B cell (primary cell): ENCODE measurements around the gene SMIM41. TPM values are rescaled to one million over a fixed set of nuclear protein-coding genes. Genes with fewer than 3 reads are reported as not detected.

ENCODE experiments used
- ATAC-seq: fragments of 200-7000 bp; cut with Tn5 transposase; one replicate; pipeline ENCODE4 v1.10.0; 2021; ENCODE audit warnings: low read depth, mild to moderate bottlenecking, moderate number of reproducible peaks, moderate library complexity
- CTCF ChIA-PET: fragments of 350-600 bp; sonication (Branson Sonifier 250); formaldehyde crosslinking; loops from one replicate; lab custom pipeline; 2021; ENCODE audit warnings: antibody characterized with exemption, inconsistent platforms; lab: Charles Lee
- POLR2A ChIA-PET: fragments of 350-600 bp; sonication (Branson Sonifier 250); formaldehyde crosslinking; loops from one replicate; lab custom pipeline; 2021; ENCODE audit warnings: antibody characterized with exemption; lab: Charles Lee
- DNase-seq: peaks from one replicate; pipeline ENCODE4 v3.0.0; 2013
- H2AFZ ChIP-seq: 2 replicates; pipeline ENCODE4 v1.6.1; 2012; ENCODE audit warnings: mild to moderate bottlenecking, low read depth, low read length; ENCODE audit not compliant: insufficient read depth, poor library complexity, severe bottlenecking
- H3K27ac ChIP-seq, 2 donors: 1 replicate in 1 of 2; 2 replicates in 1 of 2; pipeline ENCODE4 v1.5.1; 2012 to 2013; ENCODE audit warnings: low read length in 2 of 2, mild to moderate bottlenecking in 2 of 2, moderate library complexity in 1 of 2
- H3K27me3 ChIP-seq, 4 experiments: fragments of 200-600 bp in 1 of 4; sonication (generic) in 1 of 4; replicated peaks in 1 of 4; 1 replicate in 2 of 4; 2 replicates in 2 of 4; pipeline versions ENCODE4 v1.6.1 to v1.7.0; 2013 to 2016; ENCODE audit warnings: low read length in 3 of 4, mild to moderate bottlenecking in 2 of 4, mixed read lengths in 1 of 4, moderate library complexity in 1 of 4; ENCODE audit not compliant: insufficient read depth in 4 of 4, control insufficient read depth in 3 of 4; ENCODE audit errors: control extremely low read depth in 1 of 4
- H3K36me3 ChIP-seq, 2 experiments: replicated peaks in 1 of 2; 1 replicate in 1 of 2; 2 replicates in 1 of 2; pipeline versions ENCODE4 v1.6.1 to v1.7.1; 2013; ENCODE audit warnings: low read length in 1 of 2; ENCODE audit not compliant: insufficient read depth in 2 of 2, control insufficient read depth in 1 of 2; ENCODE audit errors: control extremely low read depth in 1 of 2, extremely low read depth in 1 of 2
- H3K4me1 ChIP-seq, 2 donors: fragments of 200-600 bp in 1 of 2; sonication (generic) in 1 of 2; 1 replicate in 1 of 2; 2 replicates in 1 of 2; pipeline versions ENCODE4 v1.5.1 to v1.6.1; 2013 to 2017; ENCODE audit warnings: low read length in 2 of 2; ENCODE audit not compliant: control insufficient read depth in 2 of 2, insufficient read depth in 2 of 2
- H3K4me2 ChIP-seq: replicated peaks from 2 replicates; pipeline ENCODE3; 2012; ENCODE audit warnings: mild to moderate bottlenecking, low read depth, low read length; ENCODE audit not compliant: poor library complexity, severe bottlenecking
- H3K4me3 ChIP-seq, 5 experiments: fragments of 200-600 bp in 1 of 5; sonication (generic) in 1 of 5; 1 replicate in 3 of 5; 2 replicates in 2 of 5; pipeline versions ENCODE4 v1.5.1 to v1.7.0; 2011 to 2016; ENCODE audit warnings: low read length in 4 of 5, mild to moderate bottlenecking in 4 of 5, low read depth in 2 of 5, control low read depth in 1 of 5, moderate library complexity in 1 of 5; ENCODE audit not compliant: insufficient read depth in 1 of 5; ENCODE audit errors: control extremely low read depth in 1 of 5, extremely low read depth in 1 of 5
- H3K79me2 ChIP-seq: fragments of 200-600 bp; sonication (generic); one replicate; pipeline ENCODE4 v1.6.0; 2016; ENCODE audit warnings: low read length; ENCODE audit not compliant: control insufficient read depth, insufficient read depth
- H3K9ac ChIP-seq: fragments of 200-600 bp; sonication (generic); 2 replicates; pipeline ENCODE4 v1.6.1; 2017; ENCODE audit warnings: mild to moderate bottlenecking, low read length, moderate library complexity
- H3K9me3 ChIP-seq, 3 donors: one replicate each; pipeline versions ENCODE4 v1.6.1 to v1.7.1; 2013; ENCODE audit warnings: low read length in 2 of 3; ENCODE audit not compliant: control insufficient read depth in 2 of 3, insufficient read depth in 1 of 3; ENCODE audit errors: control extremely low read depth in 1 of 3
- H4K20me1 ChIP-seq: 2 replicates; pipeline ENCODE4 v1.6.0; 2012; ENCODE audit warnings: mild to moderate bottlenecking, low read length; ENCODE audit not compliant: insufficient read depth, control insufficient read depth, poor library complexity, severe bottlenecking
- H3K27ac Mint-ChIP-seq: one replicate; pipeline ENCODE4 v1.8.0; 2021; ENCODE audit warnings: mixed read lengths
- H3K27me3 Mint-ChIP-seq: one replicate; pipeline ENCODE4 v1.8.0; 2021; ENCODE audit warnings: mixed read lengths
- H3K4me1 Mint-ChIP-seq: one replicate; pipeline ENCODE4 v1.8.0; 2021; ENCODE audit warnings: mixed read lengths
- H3K4me3 Mint-ChIP-seq: one replicate; pipeline ENCODE4 v1.8.0; 2021; ENCODE audit warnings: mixed read lengths
- H3K9me3 Mint-ChIP-seq: one replicate; pipeline ENCODE4 v1.8.0; 2022; ENCODE audit warnings: mixed read lengths; ENCODE audit not compliant: insufficient read depth
- CTCF ChIP-seq: fragments of 200-600 bp; IDR thresholded peaks from one replicate; pipeline ENCODE4 v1.8.0; 2022; ENCODE audit warnings: antibody characterized with exemption, mild to moderate bottlenecking
- EZH2 ChIP-seq: IDR thresholded peaks from 2 replicates; pipeline ENCODE4 v1.6.1; 2012; ENCODE audit warnings: borderline replicate concordance, low read depth, mild to moderate bottlenecking, moderate library complexity, low read length; ENCODE audit not compliant: insufficient read depth, poor library complexity, severe bottlenecking
- WGBS: methylation state at CpG from one replicate; pipeline ENCODE4 v1.1.5; 2013; ENCODE audit warnings: missing lambda C conversion rate; ENCODE audit not compliant: insufficient coverage; 5-methylcytosine and 5-hydroxymethylcytosine counted together
- intact Hi-C: fragments of 100-400 bp; cut with micrococcal nuclease; formaldehyde crosslinking; loops from one replicate; pipeline ENCODE4 v1.10.0; 2022
- polyA plus RNA-seq: library from polyadenylated mRNA; depleted of rRNA; stranded (reverse); fragments of >200 nt; gene quantifications from 2 replicates; pipeline ENCODE4 v1.2.3, GENCODE V29; 2012
- total RNA-seq, 2 donors: library from RNA; stranded (reverse); fragments of 120-200 nt in 1 of 2; gene quantifications; 1 replicate in 1 of 2; 2 replicates in 1 of 2; pipeline versions ENCODE4 v1.2.3 to v1.2.4, GENCODE V29; 2013 to 2022

SMIM41 gene
- total and polyA plus RNA-seq, 2 donors (not counting 1 experiment from before 2014, with no cell fraction given): 0.12 TPM; not detected in 1

- peaks cover 0 to 2% (median 0%) of the 10 kb centered on the region in 4 experiments for H3K27me3 ChIP-seq
- H3K27ac ChIP-seq: peak overlapping the region; percentile 87 to 93
- Mint-ChIP-seq H3K27me3 (no peaks in the 10 kb centered on the region), H3K9me3 (no peaks in the 10 kb centered on the region), H3K4me3 (peak overlapping the region; percentile 88), H3K4me1 (peaks cover 46% of the 10 kb centered on the region), H3K27ac (peak overlapping the region; percentile 94)
- H3K9me3 ChIP-seq: no peaks in the 10 kb centered on the region
- no peak for TF ChIP-seq CTCF
- TF ChIP-seq EZH2: no peak
- DNase-seq (no peak), ATAC-seq (peak; percentile 4)
- POLR2A ChIA-PET: interaction anchor here (0.6 to 2.4 kb wide), 12 partner anchors 9 to 608 kb away, joined by 3 to 15 read pairs (median 5); partner anchors contain the start of genes ATG101, NR4A1 and TAMALIN
- H3K4me1 ChIP-seq: peaks cover 32 to 48% of the 10 kb centered on the region in 2 donors
- H3K9ac ChIP-seq: peak overlapping the region; percentile 56
- no peaks in the 10 kb centered on the region for H4K20me1 ChIP-seq
- H3K4me3 ChIP-seq: peak overlapping the region in 4 of 5 experiments; percentile 20 to 61 (median 38)
- CTCF ChIA-PET: interaction anchor here (0.7 to 32.6 kb wide), 12 partner anchors 8 to 212 kb away, joined by 3 to 1315 read pairs (median 12); partner anchors contain the start of genes ATG101, NR4A1, SMIM41 and TAMALIN
- no peaks in the 10 kb centered on the region for H3K36me3 ChIP-seq
- H3K79me2 ChIP-seq: no peaks in the 10 kb centered on the region
- 17% methylated on average over 2 of the region's 5 CpGs for WGBS
- H3K4me2 ChIP-seq: peak overlapping the region; percentile 87
- intact Hi-C loops: loop anchor here (2.0 to 5.0 kb wide), 4 partner anchors 36 to 86 kb away; partner anchors contain the start of genes ACVR1B and ATG101
- H2AFZ ChIP-seq: no peak overlapping the region
Measured at GRCh38 chr12:52032446-52032803, 47.1 kb upstream of the SMIM41 start.

- intact Hi-C loops: loop anchor here (1.0 to 5.0 kb wide), 6 partner anchors 8 to 86 kb away; partner anchors contain the start of genes ACVR1B, ATG101 and NR4A1
Measured at GRCh38 chr12:52032804-52033445, 46.6 kb upstream of the SMIM41 start.

More at GRCh38 chr12:52032804-52033445, 46.6 kb upstream of the SMIM41 start:
- no peaks in the 10 kb centered on the region for H3K36me3 ChIP-seq
- Mint-ChIP-seq H3K27ac (peak overlapping the region; percentile 94), H3K4me3 (peak overlapping the region; percentile 88), H3K9me3 (no peaks in the 10 kb centered on the region), H3K4me1 (peaks cover 48% of the 10 kb centered on the region), H3K27me3 (no peaks in the 10 kb centered on the region)
- DNase-seq: peak; percentile 95
- H3K27me3 ChIP-seq: peaks cover 0 to 2% (median 0%) of the 10 kb centered on the region in 4 experiments
- WGBS: under 1% methylated on average over 48 of the region's 48 CpGs
- peak overlapping the region; percentile 67 for H3K9ac ChIP-seq
- ChIA-PET POLR2A (interaction anchor here (0.5 to 2.4 kb wide), 13 partner anchors 9 to 607 kb away, joined by 3 to 15 read pairs (median 5); partner anchors contain the start of genes ATG101, NR4A1 and TAMALIN), CTCF (interaction anchor here (0.7 to 32.6 kb wide), 12 partner anchors 8 to 213 kb away, joined by 3 to 1315 read pairs (median 12); partner anchors contain the start of genes ATG101, NR4A1, SMIM41 and TAMALIN)
- peak; percentile 79 for ATAC-seq
- peak overlapping the region; percentile 34 to 62 (median 57) for H3K4me3 ChIP-seq
- H3K4me2 ChIP-seq: peak overlapping the region; percentile 87
- H2AFZ ChIP-seq: peak overlapping the region; percentile 47
- H3K9me3 ChIP-seq: no peaks in the 10 kb centered on the region
- TF ChIP-seq CTCF (no peak), EZH2 (no peak)
- peaks cover 35 to 49% of the 10 kb centered on the region in 2 donors for H3K4me1 ChIP-seq
- no peaks in the 10 kb centered on the region for H3K79me2 ChIP-seq
- no peaks in the 10 kb centered on the region for H4K20me1 ChIP-seq
- peak overlapping the region; percentile 93 to 96 for H3K27ac ChIP-seq
